ENCODE results near the gene ATP11A. TPM values are rescaled to one million over a fixed set of nuclear protein-coding genes. Genes with fewer than 3 reads are reported as not detected.

Gene ATP11A
- total and polyA plus RNA-seq, 9 of the 15 experiments (the other 6 are each of a cell fraction or from before 2014, with no cell fraction given): 0.38 to 34.2 (median 4.2) TPM

DNA sequence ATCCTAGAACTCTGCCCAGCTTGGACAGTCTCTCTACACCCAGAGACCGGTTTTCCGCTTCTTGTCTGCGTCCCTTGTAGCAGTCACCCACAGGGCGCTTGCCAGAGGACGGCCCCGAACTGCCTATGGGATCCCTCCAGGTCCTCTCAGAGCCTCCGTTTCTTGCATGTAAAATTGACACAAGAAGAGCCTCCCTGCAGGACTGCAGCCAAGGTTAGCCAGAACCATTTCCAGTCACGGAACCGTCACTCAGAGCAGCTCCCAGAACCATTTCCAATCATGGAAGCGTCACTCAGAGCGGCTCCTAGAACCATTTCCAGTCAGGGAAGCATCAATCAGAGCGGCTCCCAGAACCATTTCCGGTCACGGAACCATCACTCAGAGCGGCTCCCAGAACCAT, 65.5 kb downstream of the ATP11A start:
- BruUV-seq (replicated peaks): no TSS peak
- no peak overlapping the region for H3K4me3 ChIP-seq
- H3K27me3 ChIP-seq (ENCODE audit: control insufficient read depth in 2 of 2, insufficient read depth in 2 of 2, low read length in 2 of 2): no peaks in the 10 kb centered on the region
- intact Hi-C loops (cut with micrococcal nuclease): no loop called here
- in situ Hi-C loops (cut with MboI): no loop called here
- DNase-seq (ENCODE audit: extremely low read depth in 1 of 4, low spot score in 3 of 4) (no peak), ATAC-seq (no peak), FAIRE-seq (no peak)
- POLR2A ChIA-PET: no interaction called here
- no peaks in the 10 kb centered on the region for H4K20me1 ChIP-seq (replicated peaks; ENCODE audit: control insufficient read depth, insufficient read depth, low read length)
- no peak overlapping the region for H2AFZ ChIP-seq (ENCODE audit: low read depth, low read length)
- no peaks in the 10 kb centered on the region; the same call in 2 of the 3 replicates for H3K36me3 ChIP-seq (ENCODE audit: control insufficient read depth, insufficient read depth, low read length)
- no peaks in the 10 kb centered on the region for H3K9me1 ChIP-seq (ENCODE audit: control insufficient read depth, insufficient read depth, low read length)
- H3K4me2 ChIP-seq (ENCODE audit: insufficient read depth, low read length): no peak overlapping the region
- CTCF ChIA-PET (ENCODE audit: low intra/inter-chr PET ratio): no interaction called here
- no peak overlapping the region for H3K9ac ChIP-seq (ENCODE audit: insufficient read depth in 1 of 2, low read depth in 2 of 2, low read length in 2 of 2)
- H3K79me2 ChIP-seq (ENCODE audit: control insufficient read depth, insufficient read depth, low read length): no peaks in the 10 kb centered on the region; the same call in none of the 3 replicates
- no peak overlapping the region for H3K27ac ChIP-seq (ENCODE audit: extremely low read depth, low read depth, low read length)
- H3K4me1 ChIP-seq (replicated peaks in 1 of 2; ENCODE audit: control insufficient read depth in 2 of 2, insufficient read depth in 2 of 2, low read length in 2 of 2): peaks cover 0 to 5% of the 10 kb centered on the region in 2 experiments; a peak in 2 of 5 replicates
- no peaks in the 10 kb centered on the region for H3K9me3 ChIP-seq (replicated peaks; ENCODE audit: control insufficient read depth, insufficient read depth, low read depth, low read length)
- WGBS (ENCODE audit: insufficient coverage, low coverage, missing lambda C conversion rate): 97% methylated on average over 9 of the region's 15 CpGs
- TF ChIP-seq ZNF253 (CRISPR knock-in tag; conservative IDR thresholded peaks at IDR 0.05): no peak
- TF ChIP-seq SMAD1 (IDR thresholded peaks at IDR 0.05; ENCODE audit: low read depth, low read length, partially characterized antibody): no peak
- no peak for TF ChIP-seq ZNF280B (CRISPR knock-in tag; IDR thresholded peaks at IDR 0.05)
- no peak for TF ChIP-seq POLR2AphosphoS2 (IDR thresholded peaks at IDR 0.05; ENCODE audit: low read length)
- TF ChIP-seq JUNB (CRISPR knock-in tag; conservative IDR thresholded peaks at IDR 0.05): no peak
- no peak for TF ChIP-seq CREB3L1 (IDR thresholded peaks at IDR 0.05; ENCODE audit: borderline replicate concordance, low read depth)
- TF ChIP-seq, protein P1, sequence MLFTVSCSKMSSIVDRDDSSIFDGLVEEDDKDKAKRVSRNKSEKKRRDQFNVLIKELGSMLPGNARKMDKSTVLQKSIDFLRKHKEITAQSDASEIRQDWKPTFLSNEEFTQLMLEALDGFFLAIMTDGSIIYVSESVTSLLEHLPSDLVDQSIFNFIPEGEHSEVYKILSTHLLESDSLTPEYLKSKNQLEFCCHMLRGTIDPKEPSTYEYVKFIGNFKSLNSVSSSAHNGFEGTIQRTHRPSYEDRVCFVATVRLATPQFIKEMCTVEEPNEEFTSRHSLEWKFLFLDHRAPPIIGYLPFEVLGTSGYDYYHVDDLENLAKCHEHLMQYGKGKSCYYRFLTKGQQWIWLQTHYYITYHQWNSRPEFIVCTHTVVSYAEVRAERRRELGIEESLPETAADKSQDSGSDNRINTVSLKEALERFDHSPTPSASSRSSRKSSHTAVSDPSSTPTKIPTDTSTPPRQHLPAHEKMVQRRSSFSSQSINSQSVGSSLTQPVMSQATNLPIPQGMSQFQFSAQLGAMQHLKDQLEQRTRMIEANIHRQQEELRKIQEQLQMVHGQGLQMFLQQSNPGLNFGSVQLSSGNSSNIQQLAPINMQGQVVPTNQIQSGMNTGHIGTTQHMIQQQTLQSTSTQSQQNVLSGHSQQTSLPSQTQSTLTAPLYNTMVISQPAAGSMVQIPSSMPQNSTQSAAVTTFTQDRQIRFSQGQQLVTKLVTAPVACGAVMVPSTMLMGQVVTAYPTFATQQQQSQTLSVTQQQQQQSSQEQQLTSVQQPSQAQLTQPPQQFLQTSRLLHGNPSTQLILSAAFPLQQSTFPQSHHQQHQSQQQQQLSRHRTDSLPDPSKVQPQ (CRISPR knock-in tag; IDR thresholded peaks at IDR 0.05; ENCODE audit: borderline replicate concordance): no peak
- TF ChIP-seq ZNF511 (CRISPR knock-in tag; IDR thresholded peaks at IDR 0.05): no peak
- no peak for TF ChIP-seq HMG20B (CRISPR knock-in tag; IDR thresholded peaks at IDR 0.05)
